ENCODE data around the gene KASH5. TPM values are rescaled to one million over a fixed set of nuclear protein-coding genes. Genes with fewer than 3 reads are reported as not detected.

Gene KASH5
- total RNA-seq, 1 experiment from 2014 or later: 0.37 TPM

DNA sequence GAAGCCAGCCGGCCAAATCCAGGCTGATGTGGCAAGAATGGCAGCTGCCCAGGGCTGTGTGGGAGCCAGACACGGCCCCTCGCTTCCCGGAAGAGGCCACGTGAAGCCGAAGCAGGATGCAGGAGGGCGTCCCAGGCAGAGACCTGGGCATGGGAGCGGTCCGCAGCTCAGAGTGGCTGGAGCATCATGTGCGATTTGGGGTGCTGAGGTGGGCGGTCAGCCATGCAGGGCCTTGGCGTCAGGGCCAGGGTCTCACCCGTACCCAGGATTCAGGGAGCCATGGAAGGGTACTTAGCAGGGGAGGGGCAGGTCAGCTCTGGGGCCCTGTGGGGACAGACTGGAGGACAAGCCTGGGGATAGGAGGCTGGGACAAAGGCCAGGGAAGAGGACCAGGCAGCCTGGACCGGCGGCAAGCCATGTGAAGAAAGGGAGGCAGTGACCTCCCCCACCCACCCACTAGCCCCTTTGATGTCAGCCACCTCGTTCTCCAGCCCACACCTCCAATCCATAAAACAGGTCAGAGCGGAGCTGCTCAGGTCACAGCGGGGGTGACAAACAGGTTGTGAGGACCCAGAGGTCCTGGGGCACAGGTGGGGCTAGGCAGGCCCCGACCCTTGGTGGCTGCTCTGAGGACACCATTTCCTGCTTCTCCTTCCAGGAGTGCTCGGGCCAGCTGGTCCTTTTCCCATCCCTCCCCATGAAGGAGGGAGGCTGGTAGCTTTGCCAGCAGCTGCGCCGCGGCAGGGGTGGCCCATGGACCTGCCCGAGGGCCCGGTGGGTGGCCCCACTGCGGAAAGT lies 2.3 kb downstream of the KASH5 start:
- no peak for DNase-seq (ENCODE audit: low spot score)
- ChIA-PET CTCF (no interaction called here), POLR2A (ENCODE audit: low non-redundant PET) (no interaction called here)
- Histone ChIP-seq H3K4me1 (ENCODE audit: insufficient read depth, low read length, poor library complexity, severe bottlenecking) (no peaks in the 10 kb centered on the region), H3K27ac (ENCODE audit: low read depth, low read length, poor library complexity, severe bottlenecking) (no peak overlapping the region), H3K9me3 (ENCODE audit: low read depth, low read length, poor library complexity, severe bottlenecking) (no peaks in the 10 kb centered on the region), H3K27me3 (replicated peaks; ENCODE audit: insufficient read depth, low read depth, low read length, poor library complexity) (no peaks in the 10 kb centered on the region), H3K4me3 (ENCODE audit: low read depth, low read length, poor library complexity, severe bottlenecking) (no peak overlapping the region), H3K36me3 (ENCODE audit: insufficient read depth, low read length, poor library complexity, severe bottlenecking) (no peaks in the 10 kb centered on the region)
- BruUV-seq (replicated peaks): no TSS peak
- intact Hi-C loops (cut with micrococcal nuclease; ENCODE audit: unreplicated experiment): no loop called here
- TF ChIP-seq EZH2 (IDR thresholded peaks at IDR 0.05; ENCODE audit: borderline replicate concordance, low read depth, low read length, poor library complexity, severe bottlenecking): no peak
- TF ChIP-seq, protein P1, sequence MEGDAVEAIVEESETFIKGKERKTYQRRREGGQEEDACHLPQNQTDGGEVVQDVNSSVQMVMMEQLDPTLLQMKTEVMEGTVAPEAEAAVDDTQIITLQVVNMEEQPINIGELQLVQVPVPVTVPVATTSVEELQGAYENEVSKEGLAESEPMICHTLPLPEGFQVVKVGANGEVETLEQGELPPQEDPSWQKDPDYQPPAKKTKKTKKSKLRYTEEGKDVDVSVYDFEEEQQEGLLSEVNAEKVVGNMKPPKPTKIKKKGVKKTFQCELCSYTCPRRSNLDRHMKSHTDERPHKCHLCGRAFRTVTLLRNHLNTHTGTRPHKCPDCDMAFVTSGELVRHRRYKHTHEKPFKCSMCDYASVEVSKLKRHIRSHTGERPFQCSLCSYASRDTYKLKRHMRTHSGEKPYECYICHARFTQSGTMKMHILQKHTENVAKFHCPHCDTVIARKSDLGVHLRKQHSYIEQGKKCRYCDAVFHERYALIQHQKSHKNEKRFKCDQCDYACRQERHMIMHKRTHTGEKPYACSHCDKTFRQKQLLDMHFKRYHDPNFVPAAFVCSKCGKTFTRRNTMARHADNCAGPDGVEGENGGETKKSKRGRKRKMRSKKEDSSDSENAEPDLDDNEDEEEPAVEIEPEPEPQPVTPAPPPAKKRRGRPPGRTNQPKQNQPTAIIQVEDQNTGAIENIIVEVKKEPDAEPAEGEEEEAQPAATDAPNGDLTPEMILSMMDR (conservative IDR thresholded peaks at IDR 0.05; ENCODE audit: low read depth, low read length): no peak

DNA sequence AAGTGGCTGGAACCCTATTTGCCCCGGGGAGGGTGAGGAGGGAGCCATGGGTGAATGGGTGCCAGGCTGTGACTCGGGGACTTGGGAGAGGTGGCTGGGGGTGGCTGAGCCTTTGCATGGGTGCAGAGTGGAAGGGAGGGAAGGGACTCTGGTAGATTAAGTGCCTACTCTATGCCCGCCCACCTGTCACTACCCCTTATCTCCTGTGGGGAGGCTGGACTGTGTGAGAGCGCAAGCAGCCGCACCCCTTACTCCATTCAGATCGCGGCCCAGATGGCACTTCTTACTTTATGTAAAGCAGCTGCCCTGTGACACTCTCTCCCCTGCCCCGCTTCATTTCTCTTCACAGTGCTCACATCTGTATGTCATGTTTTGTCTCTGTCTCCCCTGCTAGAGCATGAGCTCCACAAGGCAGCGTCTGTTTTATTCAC lies 2.9 kb downstream of the KASH5 start:
- intact Hi-C loops (cut with micrococcal nuclease; ENCODE audit: unreplicated experiment): no loop called here
- DNase-seq (ENCODE audit: low spot score): no peak
- no TSS peak for BruUV-seq (replicated peaks)
- ChIA-PET POLR2A (ENCODE audit: low non-redundant PET) (no interaction called here), CTCF (interaction anchor here (1.3 to 1.7 kb wide), 3 partner anchors 52 to 85 kb away, joined by 6 to 10 read pairs (median 8); no protein-coding TSS in a partner anchor)
- Histone ChIP-seq H3K4me1 (ENCODE audit: insufficient read depth, low read length, poor library complexity, severe bottlenecking) (no peaks in the 10 kb centered on the region), H3K4me3 (ENCODE audit: low read depth, low read length, poor library complexity, severe bottlenecking) (no peak overlapping the region), H3K9me3 (ENCODE audit: low read depth, low read length, poor library complexity, severe bottlenecking) (no peaks in the 10 kb centered on the region), H3K27me3 (replicated peaks; ENCODE audit: insufficient read depth, low read depth, low read length, poor library complexity) (no peaks in the 10 kb centered on the region), H3K27ac (ENCODE audit: low read depth, low read length, poor library complexity, severe bottlenecking) (no peak overlapping the region), H3K36me3 (ENCODE audit: insufficient read depth, low read length, poor library complexity, severe bottlenecking) (no peaks in the 10 kb centered on the region)
- TF ChIP-seq, protein P1 (conservative IDR thresholded peaks at IDR 0.05; ENCODE audit: low read depth, low read length): no peak
- TF ChIP-seq EZH2 (IDR thresholded peaks at IDR 0.05; ENCODE audit: borderline replicate concordance, low read depth, low read length, poor library complexity, severe bottlenecking): no peak

DNA sequence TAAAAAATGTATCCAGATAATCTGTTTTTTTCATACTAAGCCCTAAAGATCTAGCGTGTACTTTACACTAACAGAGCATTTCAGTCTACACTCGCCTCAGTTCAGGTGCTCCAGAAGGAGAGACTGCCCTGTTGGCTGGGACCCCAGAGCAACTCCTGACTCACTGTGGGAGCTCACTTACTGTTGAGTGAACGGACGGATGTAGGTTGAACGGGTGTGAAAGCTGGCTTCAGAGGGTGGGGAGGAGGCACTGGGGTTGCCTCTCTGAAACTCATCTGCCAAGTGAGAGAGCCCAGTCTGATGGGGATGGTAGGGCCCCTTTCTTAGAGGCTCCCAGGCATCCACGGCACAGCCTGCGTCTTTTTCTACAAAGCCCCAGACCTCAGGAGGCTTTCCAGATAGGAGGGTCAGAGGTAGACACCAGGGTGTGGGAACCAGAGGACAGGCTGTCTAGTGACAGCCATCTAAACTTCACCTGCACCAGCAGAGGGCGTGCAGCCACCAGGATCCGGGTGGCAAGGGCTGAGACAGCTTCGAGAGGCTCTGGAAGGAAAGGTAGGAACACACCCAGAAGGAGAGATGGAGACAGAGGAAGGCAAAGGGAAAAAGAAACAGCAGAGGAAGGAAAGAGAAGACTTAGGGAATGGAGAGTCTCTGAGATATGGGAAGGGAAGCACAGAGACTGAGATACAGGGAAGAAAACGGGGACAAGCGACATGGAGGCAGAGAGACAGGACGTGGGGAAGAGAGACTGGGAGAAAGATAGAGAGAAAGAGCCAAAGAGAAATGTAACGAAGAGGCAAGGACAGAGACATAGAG lies 3.7 kb downstream of the KASH5 start:
- Histone ChIP-seq H3K27ac (ENCODE audit: low read depth, low read length, poor library complexity, severe bottlenecking) (no peak overlapping the region), H3K36me3 (ENCODE audit: insufficient read depth, low read length, poor library complexity, severe bottlenecking) (no peaks in the 10 kb centered on the region), H3K4me3 (ENCODE audit: low read depth, low read length, poor library complexity, severe bottlenecking) (no peak overlapping the region), H3K9me3 (ENCODE audit: low read depth, low read length, poor library complexity, severe bottlenecking) (no peaks in the 10 kb centered on the region), H3K4me1 (ENCODE audit: insufficient read depth, low read length, poor library complexity, severe bottlenecking) (no peaks in the 10 kb centered on the region), H3K27me3 (replicated peaks; ENCODE audit: insufficient read depth, low read depth, low read length, poor library complexity) (no peaks in the 10 kb centered on the region)
- BruUV-seq (replicated peaks): no TSS peak
- peak; percentile 89 for DNase-seq (ENCODE audit: low spot score)
- TF ChIP-seq EZH2 (IDR thresholded peaks at IDR 0.05; ENCODE audit: borderline replicate concordance, low read depth, low read length, poor library complexity, severe bottlenecking): no peak
- TF ChIP-seq, protein P1 (conservative IDR thresholded peaks at IDR 0.05; ENCODE audit: low read depth, low read length): peak; percentile 98
- intact Hi-C loops (cut with micrococcal nuclease; ENCODE audit: unreplicated experiment): loop anchor here (1.0 kb wide), 1 partner anchor 52 kb away; no protein-coding TSS in a partner anchor
- POLR2A ChIA-PET (ENCODE audit: low non-redundant PET): interaction anchor here (0.6 kb wide), 1 partner anchor 14 kb away, joined by 4 read pairs; no protein-coding TSS in a partner anchor
- CTCF ChIA-PET: interaction anchor here (0.6 to 1.7 kb wide), 7 partner anchors 12 to 89 kb away, joined by 3 to 11 read pairs (median 6); no protein-coding TSS in a partner anchor

Measured in A673 (cell line).